Endothelial cell of umbilical vein (primary cell): ENCODE data around the gene EIF2B2.

ENCODE experiments used
- CTCF ChIP-seq, 2 donors: IDR thresholded peaks; 1 replicate in 1 of 2; 2 replicates in 1 of 2; pipeline ENCODE4 v1.5.1; 2011; ENCODE audit warnings: low read length in 2 of 2, mild to moderate bottlenecking in 2 of 2, moderate library complexity in 2 of 2, control low read depth in 1 of 2, inconsistent platforms in 1 of 2, low read depth in 1 of 2; ENCODE audit not compliant: insufficient read depth in 1 of 2; ENCODE audit errors: extremely low read depth in 1 of 2
- GATA2 ChIP-seq: IDR thresholded peaks from 2 replicates; pipeline ENCODE4 v1.7.0; 2011; ENCODE audit warnings: low read depth, mild to moderate bottlenecking, moderate library complexity, mixed read lengths, low read length; ENCODE audit not compliant: insufficient read length, insufficient read depth
- JUN ChIP-seq: IDR thresholded peaks from 2 replicates; pipeline ENCODE4 v1.6.1; 2011; ENCODE audit warnings: borderline replicate concordance, low read depth; ENCODE audit not compliant: insufficient read length, insufficient read depth
- POLR2A ChIP-seq: IDR thresholded peaks from 2 replicates; pipeline ENCODE4 v1.6.1; 2012; ENCODE audit warnings: low read depth, mild to moderate bottlenecking, control low read depth, low read length

GRCh38 chr14:74979442-74980397 is 23.0 kb upstream of the EIF2B2 start:
- TF ChIP-seq POLR2A (no peak), JUN (no peak), GATA2 (no peak), CTCF (IDR thresholded peaks at IDR 0.05; ENCODE audit: extremely low read depth in 1 of 2, insufficient read depth in 1 of 2, low read depth in 1 of 2, low read length in 2 of 2) (peak in 1 of 2 donors; percentile 39)
